NOMO-1 treated with DMSO at 0.1 percent for 48 hours (cell line): ENCODE data around the gene NENF.
A peak's percentile ranks its signal among the peaks of the same experiment; 100 is the strongest.

Experiments
- DNase-seq: peaks from one replicate; lab custom pipeline; 2025; ENCODE audit not compliant: unreplicated experiment; lab: John Stamatoyannopoulos, UW

The NENF gene

DNA sequence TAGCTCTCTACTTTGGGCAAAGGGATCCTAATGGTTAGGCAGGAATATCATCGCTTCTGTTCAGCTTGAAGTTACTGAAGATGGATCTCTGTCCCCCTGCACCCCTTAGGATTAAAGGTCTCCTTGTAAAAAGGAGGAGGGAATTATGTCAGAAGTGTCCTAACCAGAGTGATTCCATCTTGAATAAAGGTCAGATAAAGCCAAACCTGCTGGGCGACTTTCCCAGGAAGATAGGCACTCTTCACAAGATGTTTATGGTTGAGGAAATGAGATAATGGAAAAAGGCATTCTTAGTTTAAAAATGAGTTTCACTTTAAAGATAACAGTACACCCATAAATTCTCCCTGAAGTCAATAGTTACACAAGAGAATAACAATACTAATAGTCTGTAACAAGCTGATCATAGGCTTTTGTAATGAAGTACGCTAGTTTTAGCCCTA lies 1.7 kb upstream of the NENF start:
- no peak for DNase-seq

- DNase-seq, result no peak
Measured at GRCh38 chr1:212431644-212432043, 1.1 kb upstream of the NENF start.

GRCh38 chr1:212432272-212432660 lies 454 bp upstream of the NENF start:
- DNase-seq, result no peak

DNA sequence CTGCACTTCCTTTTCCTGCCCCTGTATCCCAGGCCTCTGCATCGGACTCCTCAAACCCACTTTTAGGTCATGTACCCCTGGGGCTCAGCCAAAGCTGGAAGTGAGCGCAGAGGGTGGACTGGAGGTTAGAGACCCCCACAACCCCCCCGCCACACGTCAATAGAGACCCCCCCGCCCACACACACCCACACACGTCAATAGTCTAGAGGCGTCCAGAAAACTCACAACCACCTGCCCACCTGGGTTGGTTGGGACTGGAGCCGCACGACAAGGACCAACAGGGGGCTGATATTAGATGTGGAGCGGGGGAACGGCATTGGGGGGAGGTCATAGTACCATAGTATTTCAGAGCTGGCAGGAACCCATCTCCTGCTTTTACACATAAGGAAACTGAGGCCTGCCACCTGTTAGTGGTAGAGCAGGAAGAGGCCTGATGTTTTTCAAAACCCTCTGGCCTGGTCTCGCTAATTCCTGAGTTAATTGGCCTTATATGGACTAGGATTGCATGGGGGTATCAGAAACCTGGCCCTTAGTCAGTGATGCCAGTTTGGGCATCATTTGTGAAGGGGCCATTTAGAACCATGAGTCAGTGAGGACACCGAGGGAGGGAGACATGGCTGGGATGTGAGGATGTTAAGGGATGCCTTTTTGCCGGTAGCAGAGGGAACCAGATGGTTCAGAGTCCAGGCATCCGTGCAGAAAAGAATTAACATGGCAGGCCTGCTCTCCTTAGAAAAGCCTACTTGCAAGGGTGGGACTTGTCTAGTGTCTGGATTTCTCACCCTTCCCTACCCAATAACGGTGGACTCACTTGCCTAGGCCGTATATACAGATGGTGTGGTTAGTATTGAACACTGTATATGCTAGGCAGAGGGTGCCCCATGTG lies 1.1 kb downstream of the NENF start:
- no peak for DNase-seq

DNA sequence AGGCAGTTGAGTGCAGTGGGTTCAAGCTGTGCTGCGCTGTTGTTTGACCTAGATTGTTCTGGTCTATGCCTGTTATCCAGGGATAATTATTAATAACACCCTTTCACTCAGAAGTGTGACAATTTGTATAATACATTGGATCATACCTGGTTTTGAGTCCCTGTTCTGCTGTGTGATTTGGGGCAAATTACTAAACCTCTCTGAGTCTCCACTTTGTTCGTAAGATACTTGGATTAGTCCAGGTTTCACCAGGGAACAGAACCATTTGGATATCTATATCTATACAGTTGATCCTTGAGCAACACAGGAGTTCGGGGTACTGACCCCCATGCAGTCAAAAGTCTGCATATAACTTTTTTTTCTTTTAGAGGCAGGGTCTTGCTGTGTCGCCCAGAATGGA lies 2.3 kb downstream of the NENF start:
- no peak for DNase-seq

GRCh38 chr1:212437179-212437798 lies 4.6 kb downstream of the NENF start:
- no peak for DNase-seq

GRCh38 chr1:212438831-212439237 lies 6.1 kb downstream of the NENF start:
- DNase-seq, result no peak

DNA sequence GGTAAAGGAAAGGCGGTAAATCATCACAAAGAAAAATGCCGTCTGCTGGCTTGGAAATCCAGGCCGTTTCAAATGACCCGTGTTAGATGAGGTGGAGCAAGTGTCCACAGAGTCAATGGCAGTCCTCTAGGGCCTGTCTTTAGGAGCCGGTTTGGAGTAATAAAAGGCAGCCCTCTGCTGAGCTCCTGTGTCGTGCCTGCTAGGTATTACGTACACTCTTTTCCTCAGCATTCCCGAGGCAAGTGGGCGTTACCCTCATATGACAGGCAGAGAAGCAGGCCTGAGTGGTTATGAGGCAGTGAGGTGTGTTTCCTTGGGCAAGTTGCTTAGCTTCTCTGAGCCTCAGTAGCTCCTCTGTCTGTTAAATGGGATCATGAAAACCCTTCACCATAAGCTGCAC lies 7.7 kb downstream of the NENF start:
- DNase-seq, result no peak

DNA sequence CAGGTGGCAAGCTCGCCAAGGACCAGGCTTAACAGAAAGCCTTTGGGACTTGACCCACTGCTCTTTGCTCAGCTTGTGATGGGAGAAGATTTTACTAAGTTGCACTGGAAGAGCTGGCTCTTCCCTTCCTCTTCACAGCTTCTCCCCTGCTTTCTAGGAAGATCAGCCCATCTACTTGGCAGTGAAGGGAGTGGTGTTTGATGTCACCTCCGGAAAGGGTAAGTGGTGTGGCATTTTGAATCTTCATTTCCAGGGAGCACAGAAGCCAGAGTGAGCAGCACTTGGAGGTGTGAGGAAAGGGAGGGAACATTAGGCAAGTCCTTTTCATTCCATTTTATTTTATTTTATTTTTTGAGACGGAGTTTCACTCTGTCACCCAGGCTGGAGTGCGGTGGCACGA lies 9.7 kb downstream of the NENF start:
- DNase-seq, result no peak

DNA sequence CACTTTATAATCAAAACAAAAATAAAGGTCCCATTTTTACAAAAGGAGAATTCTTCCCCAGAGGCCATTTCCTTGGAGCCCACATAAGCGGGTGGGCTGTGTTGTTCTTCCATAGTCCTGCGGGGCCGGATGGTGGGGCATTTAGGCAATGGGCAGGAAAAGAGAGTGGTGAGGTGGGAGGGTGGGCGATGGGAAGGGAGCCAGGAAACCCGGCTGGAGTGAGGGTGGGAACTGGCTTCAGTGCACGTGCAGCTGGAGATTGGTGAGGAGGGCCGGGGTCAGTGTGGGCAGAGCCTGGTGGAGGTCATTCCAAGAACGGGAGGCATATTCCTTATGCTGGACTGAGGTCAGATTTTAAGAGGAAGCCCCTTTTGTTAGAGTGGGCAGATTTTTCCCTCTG lies 13.6 kb downstream of the NENF start:
- no peak for DNase-seq

GRCh38 chr1:212447478-212447877 lies 14.8 kb downstream of the NENF start:
- no peak for DNase-seq

GRCh38 chr1:212450331-212450881 lies 17.7 kb downstream of the NENF start:
- DNase-seq, result no peak

DNA sequence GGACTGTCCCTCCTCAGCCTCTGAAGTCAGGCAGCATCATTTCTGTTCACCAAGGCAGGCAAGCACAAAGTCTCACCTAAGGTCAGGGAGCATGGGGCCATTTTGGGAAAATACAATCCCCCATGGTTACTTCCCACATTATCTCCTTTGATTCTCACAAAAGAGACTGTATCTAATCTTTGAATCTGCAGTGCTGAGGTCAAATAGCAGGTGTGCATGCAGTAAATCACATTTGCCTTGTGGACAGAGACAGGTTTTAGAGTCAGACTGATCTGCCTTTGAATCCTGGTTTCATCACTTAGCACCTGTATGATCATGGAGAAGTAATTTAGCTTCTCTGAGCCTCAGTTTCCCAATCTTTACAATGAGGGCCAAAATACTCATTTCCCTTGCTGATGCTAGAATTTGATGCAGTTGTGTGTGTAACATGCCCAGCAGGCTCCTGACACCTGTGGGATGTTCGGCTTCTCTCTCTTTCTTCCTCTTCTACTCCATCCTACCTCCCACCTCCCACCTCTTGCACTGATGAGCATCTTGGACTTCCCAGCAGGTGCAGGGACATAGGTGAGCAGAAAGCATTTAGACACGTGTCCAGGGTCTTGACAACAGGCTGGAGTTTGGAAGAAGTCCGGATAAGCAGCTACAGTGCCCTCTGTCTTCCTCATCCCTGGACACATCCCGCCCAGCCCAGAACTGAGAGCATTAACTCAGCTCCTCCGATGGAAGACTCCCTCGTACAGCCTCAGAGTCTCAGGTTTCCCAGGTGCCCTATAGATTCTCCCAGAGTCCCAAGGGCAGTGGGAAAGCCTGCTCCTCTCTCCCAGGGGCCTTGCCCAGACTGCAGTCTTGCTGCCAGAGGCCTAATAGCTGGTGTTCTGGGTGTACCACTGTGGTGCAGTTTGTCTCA lies 18.9 kb downstream of the NENF start:
- DNase-seq, result no peak

- no peak for DNase-seq
Measured at GRCh38 chr1:212452323-212453155, 19.8 kb downstream of the NENF start.

DNA sequence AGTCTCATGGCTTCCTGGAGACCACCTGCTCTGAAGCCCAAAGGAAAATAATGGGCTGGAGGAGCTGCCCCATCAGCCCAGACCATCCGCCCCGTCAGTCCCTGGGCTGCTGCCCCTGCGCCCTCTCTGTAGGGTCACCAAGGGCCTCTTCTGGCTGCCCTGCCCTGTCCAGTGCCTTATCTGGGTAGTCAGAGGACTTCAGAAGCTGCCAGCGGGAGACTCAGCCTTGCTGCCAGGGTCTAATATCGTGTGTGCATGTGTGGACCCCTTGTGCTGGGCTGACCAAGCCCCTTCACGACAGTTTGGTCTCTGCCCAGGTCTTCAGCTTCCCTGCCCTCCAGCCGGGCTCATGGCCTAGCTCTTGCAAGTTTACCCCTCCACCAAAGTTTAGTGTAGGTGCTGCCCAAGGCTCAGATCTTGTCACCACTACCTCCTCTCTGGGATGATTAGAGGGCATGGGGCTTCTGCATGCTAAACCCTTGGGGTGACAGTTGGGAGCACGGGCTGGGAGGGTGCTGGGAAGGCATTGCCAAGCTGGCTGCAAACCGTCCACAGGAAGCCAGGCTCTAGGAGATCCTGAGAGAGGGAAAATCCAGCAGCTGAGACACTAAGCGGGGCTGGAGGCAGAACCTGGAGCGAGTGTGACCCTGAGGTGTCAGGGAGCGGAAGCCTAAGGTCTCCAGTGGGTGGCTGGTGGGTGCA lies 20.6 kb downstream of the NENF start:
- DNase-seq, result no peak

- no peak for DNase-seq
Measured at GRCh38 chr1:212454741-212455140, 22.0 kb downstream of the NENF start.

DNA sequence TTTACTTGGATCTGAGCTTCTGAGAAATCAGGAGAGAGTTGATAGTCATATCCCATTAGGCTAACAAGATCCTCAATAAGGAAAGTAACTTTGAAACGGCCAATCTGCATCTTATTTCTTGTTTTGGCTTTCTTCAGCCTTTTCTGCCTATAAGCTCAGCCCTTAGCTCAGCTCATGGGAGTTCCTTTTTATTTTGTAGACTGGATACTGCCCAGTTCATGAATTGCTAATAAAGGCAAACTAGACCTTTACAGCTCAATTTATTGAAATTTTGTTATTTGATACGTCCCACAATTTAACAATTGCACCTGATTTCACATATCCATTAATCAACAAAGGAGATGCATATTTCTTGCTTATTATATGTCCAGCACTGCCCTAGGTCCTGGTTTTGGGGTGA lies 22.7 kb downstream of the NENF start:
- no peak for DNase-seq

DNA sequence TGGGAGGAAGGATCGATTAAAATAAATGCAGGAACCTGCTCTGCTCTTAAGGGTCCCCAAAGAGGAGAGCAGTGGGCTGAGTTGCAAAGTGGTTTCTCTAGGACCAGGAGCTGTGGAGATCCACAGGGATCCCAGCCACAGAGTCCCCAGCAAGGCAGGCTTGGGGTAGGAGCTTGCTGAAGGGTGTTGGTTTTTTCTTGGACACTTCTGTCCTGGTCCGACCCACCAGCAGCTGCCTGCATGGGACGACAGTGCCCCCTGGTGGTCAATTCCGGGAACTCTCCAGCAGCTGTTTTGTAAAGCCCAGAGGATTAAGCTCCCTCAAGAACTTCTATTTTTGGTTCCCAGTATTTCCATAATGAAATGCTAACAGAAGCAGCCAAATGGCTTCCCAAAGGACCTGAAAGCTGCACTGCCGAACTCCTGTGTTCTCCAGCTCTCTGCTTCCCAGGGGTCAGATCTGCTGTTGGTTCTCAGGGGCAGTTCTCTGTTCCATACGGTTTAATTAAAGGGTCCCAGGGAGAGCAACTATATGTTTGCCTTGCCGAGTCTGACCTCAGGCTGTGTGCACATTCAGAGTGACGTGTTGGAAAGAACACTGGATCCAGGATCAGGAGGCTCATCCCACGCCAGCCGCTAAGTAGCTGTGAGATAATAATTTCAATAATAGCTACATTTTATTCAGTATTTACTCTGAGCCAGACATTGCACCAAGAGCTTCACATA lies 23.2 kb downstream of the NENF start:
- DNase-seq, result peak; percentile 66

- peak; percentile 71 for DNase-seq
Measured at GRCh38 chr1:212457740-212458338, 25.1 kb downstream of the NENF start.
